ENCODE measurements around the gene ARHGEF2.

ARHGEF2 gene

GRCh38 chr1:155978325-155978972, at the start of gene ARHGEF2:
Gene ARHGEF2, minus strand, starts transcription at chr1:155978547. Its CDS starts 120 bp downstream, at chr1:155978427.
- peak; percentile 57 to 66 for DNase-seq (ENCODE audit: low read depth in 2 of 2)

GRCh38 chr1:156026588-156026987, 48.2 kb upstream of the ARHGEF2 start:
- no peak for DNase-seq (ENCODE audit: low read depth in 2 of 2)

- peak in 1 of 2 donors; percentile 1 for DNase-seq (ENCODE audit: low read depth in 2 of 2)
Observed at GRCh38 chr1:156025876-156026275, 47.5 kb upstream of the ARHGEF2 start.

GRCh38 chr1:156024801-156025200, 46.5 kb upstream of the ARHGEF2 start:
- no peak for DNase-seq (ENCODE audit: low read depth in 2 of 2)

GRCh38 chr1:156021954-156022353, 43.6 kb upstream of the ARHGEF2 start:
- no peak for DNase-seq (ENCODE audit: low read depth in 2 of 2)

- no peak for DNase-seq (ENCODE audit: low read depth in 2 of 2)
Observed at GRCh38 chr1:156021093-156021428, 42.7 kb upstream of the ARHGEF2 start.

- DNase-seq (ENCODE audit: low read depth in 2 of 2): peak; percentile 68 to 70
Observed at GRCh38 chr1:156020293-156021092, 42.1 kb upstream of the ARHGEF2 start, which contains the start of gene SSR2. Gene SSR2, minus strand, starts transcription at chr1:156020951. Its CDS starts 784 bp downstream, at chr1:156020167.

- DNase-seq (ENCODE audit: low read depth in 2 of 2): no peak
Observed at GRCh38 chr1:156019946-156020292, 41.6 kb upstream of the ARHGEF2 start.

GRCh38 chr1:156014829-156015228, 36.5 kb upstream of the ARHGEF2 start:
- DNase-seq (ENCODE audit: low read depth in 2 of 2): no peak

GRCh38 chr1:156012051-156012817, 33.9 kb upstream of the ARHGEF2 start:
- DNase-seq (ENCODE audit: low read depth in 2 of 2): no peak

GRCh38 chr1:156009404-156009803, 31.1 kb upstream of the ARHGEF2 start:
- DNase-seq (ENCODE audit: low read depth in 2 of 2): no peak

GRCh38 chr1:156006666-156007376, 28.5 kb upstream of the ARHGEF2 start:
- no peak for DNase-seq (ENCODE audit: low read depth in 2 of 2)

GRCh38 chr1:156004843-156005584, 26.7 kb upstream of the ARHGEF2 start:
- DNase-seq (ENCODE audit: low read depth in 2 of 2): no peak

- no peak for DNase-seq (ENCODE audit: low read depth in 2 of 2)
Observed at GRCh38 chr1:156003923-156004188, 25.5 kb upstream of the ARHGEF2 start.

GRCh38 chr1:156002188-156002911, 24.0 kb upstream of the ARHGEF2 start:
- no peak for DNase-seq (ENCODE audit: low read depth in 2 of 2)

- no peak for DNase-seq (ENCODE audit: low read depth in 2 of 2)
Observed at GRCh38 chr1:156001662-156002171, 23.4 kb upstream of the ARHGEF2 start.

GRCh38 chr1:156001021-156001661, 22.8 kb upstream of the ARHGEF2 start:
- no peak for DNase-seq (ENCODE audit: low read depth in 2 of 2)

GRCh38 chr1:155999964-156000363, 21.6 kb upstream of the ARHGEF2 start:
- no peak for DNase-seq (ENCODE audit: low read depth in 2 of 2)

- DNase-seq (ENCODE audit: low read depth in 2 of 2): no peak
Observed at GRCh38 chr1:155996166-155996565, 17.8 kb upstream of the ARHGEF2 start.

GRCh38 chr1:155993595-155993994, 15.2 kb upstream of the ARHGEF2 start:
- no peak for DNase-seq (ENCODE audit: low read depth in 2 of 2)
